Ishikawa (cell line): ENCODE measurements around the gene PPP1R37.

Experiments used
- REST ChIP-seq: IDR thresholded peaks from 2 replicates; pipeline ENCODE4 v1.6.1; 2012; ENCODE audit warnings: low read depth, mild to moderate bottlenecking
- TEAD4 ChIP-seq: IDR thresholded peaks from 2 replicates; pipeline ENCODE4 v1.6.1; 2012

GRCh38 chr19:45159210-45159970 lies 66.4 kb downstream of the PPP1R37 start:
- TF ChIP-seq REST (no peak), TEAD4 (no peak)
